ENCODE data around the gene HDDC3.

HDDC3 gene

DNA sequence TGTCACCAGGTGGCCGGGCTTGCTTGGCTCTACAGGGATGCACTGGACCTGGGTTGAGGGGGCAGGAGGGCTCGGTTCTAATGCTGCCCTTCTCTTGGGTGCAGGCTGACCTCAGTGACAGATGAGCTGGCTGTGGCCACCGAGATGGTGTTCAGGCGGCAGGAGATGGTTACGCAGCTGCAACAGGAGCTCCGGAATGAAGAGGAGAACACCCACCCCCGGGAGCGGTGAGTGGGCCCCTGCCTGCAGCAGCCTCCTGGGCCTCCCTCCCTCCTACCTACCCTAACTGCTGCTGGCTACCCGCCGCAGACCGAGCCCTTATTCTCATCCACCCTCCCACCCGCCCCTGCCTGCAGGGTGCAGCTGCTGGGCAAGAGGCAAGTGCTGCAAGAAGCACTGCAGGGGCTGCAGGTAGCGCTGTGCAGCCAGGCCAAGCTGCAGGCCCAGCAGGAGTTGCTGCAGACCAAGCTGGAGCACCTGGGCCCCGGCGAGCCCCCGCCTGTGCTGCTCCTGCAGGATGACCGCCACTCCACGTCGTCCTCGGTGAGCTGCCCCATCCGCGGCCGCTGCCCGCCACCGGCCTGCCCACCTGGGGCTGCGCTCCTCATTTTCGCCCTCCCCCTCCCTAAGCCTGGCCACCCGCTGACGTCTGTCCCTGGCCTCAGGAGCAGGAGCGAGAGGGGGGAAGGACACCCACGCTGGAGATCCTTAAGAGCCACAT lies 42.5 kb downstream of the HDDC3 start:
- DNase-seq: no peak

DNA sequence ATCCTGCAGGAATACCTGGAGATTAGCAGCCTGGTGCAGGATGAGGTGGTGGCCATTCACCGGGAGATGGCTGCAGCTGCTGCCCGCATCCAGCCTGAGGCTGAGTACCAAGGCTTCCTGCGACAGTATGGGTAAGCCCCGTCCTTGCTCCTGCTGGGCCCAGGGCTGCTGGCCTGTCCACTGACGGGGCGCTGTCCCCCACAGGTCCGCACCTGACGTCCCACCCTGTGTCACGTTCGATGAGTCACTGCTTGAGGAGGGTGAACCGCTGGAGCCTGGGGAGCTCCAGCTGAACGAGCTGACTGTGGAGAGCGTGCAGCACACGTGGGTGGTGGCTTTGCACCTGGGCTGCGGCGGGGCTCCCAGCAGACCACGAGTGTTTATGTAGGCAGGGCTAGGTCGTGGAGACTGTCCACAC lies 43.0 kb downstream of the HDDC3 start:
- DNase-seq: no peak

DNA sequence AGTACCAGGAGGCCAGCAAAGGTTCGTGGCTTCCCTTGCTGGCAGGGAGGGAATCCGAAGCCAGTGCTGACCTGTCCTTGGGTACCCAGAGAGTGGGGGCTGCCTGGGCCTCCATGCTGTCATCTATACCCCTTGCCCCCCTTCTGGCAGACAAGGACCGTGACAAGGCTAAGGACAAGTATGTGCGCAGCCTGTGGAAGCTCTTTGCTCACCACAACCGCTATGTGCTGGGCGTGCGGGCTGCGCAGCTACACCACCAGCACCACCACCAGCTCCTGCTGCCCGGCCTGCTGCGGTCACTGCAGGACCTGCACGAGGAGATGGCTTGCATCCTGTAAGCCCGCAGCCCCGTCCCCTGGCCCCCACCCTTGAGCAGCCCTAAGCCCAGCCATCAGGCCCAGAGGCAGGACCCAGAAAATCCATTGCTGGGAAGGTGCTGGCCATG lies 45.3 kb downstream of the HDDC3 start:
- no peak for DNase-seq

DNA sequence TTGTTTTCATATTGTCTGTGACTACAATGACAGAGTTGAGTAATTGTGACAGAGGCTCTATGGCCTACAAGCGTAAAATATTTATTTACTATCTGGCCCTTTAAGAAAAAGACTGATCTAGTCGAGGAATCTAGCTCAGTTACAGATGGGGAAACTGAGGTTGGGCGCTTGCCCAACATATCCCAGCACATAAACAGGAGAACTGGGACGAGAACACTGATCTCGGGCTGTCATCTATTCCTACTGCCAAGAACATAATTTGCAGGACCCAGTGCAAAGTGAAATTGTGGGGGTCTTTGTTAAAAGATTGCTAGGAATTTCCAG lies 46.1 kb downstream of the HDDC3 start:
- no peak for DNase-seq

DNA sequence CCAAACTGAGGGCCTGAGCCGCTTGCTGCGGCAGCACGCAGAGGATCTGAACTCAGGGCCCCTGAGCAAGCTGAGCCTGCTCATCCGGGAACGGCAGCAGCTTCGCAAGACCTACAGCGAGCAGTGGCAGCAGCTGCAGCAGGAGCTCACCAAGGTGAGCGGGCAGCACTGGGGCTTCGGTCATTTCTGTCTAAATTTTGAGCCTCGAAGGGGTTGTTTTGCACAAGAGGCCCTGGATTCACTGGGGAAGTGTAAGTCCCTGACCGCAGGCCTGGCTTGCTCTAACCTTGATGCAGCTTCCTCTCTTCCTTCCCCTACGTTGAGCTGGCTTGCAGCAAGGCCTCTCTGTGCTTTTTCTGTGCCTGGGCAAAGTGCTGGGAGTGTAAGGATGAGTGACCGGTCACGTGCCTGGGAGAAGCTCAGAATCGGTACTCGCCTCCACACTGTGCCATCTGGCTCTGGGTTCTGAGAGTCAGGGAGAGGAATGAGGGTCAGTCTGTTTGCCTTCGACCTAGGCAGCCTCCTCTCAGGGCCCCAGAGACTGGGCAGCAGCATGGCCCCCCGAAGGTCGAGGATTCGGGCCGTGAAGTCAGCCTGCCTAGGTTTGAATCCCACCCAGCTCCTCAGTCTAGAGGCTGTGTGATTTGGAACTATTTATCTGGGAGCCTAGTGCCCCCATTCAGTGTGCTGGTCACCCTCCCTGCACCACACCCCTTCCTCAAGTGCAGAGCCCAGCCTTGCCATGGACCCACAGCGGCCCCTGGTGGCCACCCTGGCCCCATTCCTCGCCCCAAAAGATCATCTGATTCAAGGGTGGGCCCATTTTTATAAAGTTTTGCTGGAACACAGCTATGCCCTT lies 46.7 kb downstream of the HDDC3 start:
- DNase-seq: peak; percentile 53

- DNase-seq: no peak
Measured at GRCh38 chr15:90884719-90885431, 47.5 kb downstream of the HDDC3 start.

GRCh38 chr15:90883976-90884718 lies 48.2 kb downstream of the HDDC3 start, which contains the start of gene FES:
FES (plus strand) TSS chr15:90884504; CDS start chr15:90885046, 542 bp downstream.
- peak; percentile 63 for DNase-seq

- DNase-seq: no peak
Measured at GRCh38 chr15:90883526-90883975, 48.8 kb downstream of the HDDC3 start.

DNA sequence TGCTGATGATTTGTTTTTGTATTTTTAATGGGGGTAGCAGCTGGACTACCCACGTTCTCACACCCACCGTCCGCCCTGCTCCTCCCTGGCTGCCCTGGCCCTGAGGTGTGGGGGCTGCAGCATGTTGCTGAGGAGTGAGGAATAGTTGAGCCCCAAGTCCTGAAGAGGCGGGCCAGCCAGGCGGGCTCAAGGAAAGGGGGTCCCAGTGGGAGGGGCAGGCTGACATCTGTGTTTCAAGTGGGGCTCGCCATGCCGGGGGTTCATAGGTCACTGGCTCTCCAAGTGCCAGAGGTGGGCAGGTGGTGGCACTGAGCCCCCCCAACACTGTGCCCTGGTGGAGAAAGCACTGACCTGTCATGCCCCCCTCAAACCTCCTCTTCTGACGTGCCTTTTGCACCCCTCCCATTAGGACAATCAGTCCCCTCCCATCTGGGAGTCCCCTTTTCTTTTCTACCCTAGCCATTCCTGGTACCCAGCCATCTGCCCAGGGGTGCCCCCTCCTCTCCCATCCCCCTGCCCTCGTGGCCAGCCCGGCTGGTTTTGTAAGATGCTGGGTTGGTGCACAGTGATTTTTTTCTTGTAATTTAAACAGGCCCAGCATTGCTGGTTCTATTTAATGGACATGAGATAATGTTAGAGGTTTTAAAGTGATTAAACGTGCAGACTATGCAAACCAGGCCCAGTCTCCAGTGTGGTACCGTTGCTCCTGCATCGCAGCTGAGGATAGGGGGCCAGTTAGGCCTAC lies 49.4 kb downstream of the HDDC3 start:
- DNase-seq: no peak

DNA sequence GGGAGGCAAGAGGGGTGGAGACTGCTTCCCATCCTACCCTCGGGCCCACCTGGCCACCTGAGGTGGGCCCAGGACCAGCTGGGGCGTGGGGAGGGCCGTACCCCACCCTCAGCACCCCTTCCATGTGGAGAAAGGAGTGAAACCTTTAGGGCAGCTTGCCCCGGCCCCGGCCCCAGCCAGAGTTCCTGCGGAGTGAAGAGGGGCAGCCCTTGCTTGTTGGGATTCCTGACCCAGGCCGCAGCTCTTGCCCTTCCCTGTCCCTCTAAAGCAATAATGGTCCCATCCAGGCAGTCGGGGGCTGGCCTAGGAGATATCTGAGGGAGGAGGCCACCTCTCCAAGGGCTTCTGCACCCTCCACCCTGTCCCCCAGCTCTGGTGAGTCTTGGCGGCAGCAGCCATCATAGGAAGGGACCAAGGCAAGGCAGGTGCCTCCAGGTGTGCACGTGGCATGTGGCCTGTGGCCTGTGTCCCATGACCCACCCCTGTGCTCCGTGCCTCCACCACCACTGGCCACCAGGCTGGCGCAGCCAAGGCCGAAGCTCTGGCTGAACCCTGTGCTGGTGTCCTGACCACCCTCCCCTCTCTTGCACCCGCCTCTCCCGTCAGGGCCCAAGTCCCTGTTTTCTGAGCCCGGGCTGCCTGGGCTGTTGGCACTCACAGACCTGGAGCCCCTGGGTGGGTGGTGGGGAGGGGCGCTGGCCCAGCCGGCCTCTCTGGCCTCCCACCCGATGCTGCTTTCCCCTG lies 50.2 kb downstream of the HDDC3 start:
- no peak for DNase-seq

DNA sequence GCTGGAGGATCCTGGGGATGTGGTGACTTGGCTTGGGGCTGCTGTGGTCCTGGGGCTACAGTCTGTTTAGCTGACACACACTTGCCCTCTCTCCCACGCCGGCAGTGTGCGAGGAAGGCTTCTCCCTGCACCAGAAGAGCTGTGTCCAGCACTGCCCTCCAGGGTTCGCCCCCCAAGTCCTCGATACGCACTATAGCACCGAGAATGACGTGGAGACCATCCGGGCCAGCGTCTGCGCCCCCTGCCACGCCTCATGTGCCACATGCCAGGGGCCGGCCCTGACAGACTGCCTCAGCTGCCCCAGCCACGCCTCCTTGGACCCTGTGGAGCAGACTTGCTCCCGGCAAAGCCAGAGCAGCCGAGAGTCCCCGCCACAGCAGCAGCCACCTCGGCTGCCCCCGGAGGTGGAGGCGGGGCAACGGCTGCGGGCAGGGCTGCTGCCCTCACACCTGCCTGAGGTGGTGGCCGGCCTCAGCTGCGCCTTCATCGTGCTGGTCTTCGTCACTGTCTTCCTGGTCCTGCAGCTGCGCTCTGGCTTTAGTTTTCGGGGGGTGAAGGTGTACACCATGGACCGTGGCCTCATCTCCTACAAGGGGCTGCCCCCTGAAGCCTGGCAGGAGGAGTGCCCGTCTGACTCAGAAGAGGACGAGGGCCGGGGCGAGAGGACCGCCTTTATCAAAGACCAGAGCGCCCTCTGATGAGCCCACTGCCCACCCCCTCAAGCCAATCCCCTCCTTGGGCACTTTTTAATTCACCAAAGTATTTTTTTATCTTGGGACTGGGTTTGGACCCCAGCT lies 51.0 kb downstream of the HDDC3 start:
- DNase-seq: no peak

DNA sequence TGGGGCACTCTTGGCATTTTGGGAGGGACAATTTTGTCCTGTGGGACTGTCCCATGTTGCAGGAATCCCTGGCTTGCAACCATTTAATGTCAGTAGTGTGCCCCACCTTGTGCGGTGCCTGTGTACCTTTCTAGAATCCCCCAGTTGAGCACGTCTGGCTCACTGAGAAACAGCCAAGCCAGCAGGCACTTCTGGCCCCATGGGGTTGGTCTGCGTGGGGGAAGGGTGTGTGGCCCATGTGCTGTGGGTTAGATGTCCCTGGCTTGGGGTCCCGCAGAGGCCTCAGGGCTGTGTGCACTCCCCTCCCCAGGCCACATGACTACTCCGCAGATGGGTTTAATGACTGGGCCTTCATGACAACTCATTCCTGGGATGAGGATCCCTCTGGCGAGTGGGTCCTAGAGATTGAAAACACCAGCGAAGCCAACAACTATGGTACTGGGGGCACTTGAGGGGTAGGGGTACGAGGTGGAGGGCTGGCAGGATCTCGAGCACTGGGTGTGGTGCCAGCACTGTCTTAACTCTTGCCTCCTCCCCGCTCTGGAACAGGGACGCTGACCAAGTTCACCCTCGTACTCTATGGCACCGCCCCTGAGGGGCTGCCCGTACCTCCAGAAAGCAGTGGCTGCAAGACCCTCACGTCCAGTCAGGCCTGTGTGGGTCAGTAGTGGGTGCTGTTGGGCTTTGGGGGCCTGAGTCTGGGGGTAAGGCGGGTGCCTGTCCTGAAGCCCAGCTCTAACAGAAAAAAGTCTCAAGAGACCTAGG lies 51.8 kb downstream of the HDDC3 start:
- DNase-seq: no peak

Measured in fibroblast of skin of abdomen (primary cell).